ENCODE data around the gene DSG2.

DSG2 gene

GRCh38 chr18:31557446-31557845, 59.5 kb downstream of the DSG2 start:
- H3K4me3 ChIP-seq (ENCODE audit: low read depth, low read length): no peak overlapping the region
- in situ Hi-C loops (cut with HindIII; ENCODE audit: low sequenced_read_pairs): no loop called here
- TF ChIP-seq, protein P1, sequence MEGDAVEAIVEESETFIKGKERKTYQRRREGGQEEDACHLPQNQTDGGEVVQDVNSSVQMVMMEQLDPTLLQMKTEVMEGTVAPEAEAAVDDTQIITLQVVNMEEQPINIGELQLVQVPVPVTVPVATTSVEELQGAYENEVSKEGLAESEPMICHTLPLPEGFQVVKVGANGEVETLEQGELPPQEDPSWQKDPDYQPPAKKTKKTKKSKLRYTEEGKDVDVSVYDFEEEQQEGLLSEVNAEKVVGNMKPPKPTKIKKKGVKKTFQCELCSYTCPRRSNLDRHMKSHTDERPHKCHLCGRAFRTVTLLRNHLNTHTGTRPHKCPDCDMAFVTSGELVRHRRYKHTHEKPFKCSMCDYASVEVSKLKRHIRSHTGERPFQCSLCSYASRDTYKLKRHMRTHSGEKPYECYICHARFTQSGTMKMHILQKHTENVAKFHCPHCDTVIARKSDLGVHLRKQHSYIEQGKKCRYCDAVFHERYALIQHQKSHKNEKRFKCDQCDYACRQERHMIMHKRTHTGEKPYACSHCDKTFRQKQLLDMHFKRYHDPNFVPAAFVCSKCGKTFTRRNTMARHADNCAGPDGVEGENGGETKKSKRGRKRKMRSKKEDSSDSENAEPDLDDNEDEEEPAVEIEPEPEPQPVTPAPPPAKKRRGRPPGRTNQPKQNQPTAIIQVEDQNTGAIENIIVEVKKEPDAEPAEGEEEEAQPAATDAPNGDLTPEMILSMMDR (IDR thresholded peaks at IDR 0.05; ENCODE audit: low read depth, low read length): no peak
- no peak for DNase-seq (ENCODE audit: low read depth, low spot score)

- H3K4me3 ChIP-seq (ENCODE audit: low read depth, low read length): no peak overlapping the region
- DNase-seq (ENCODE audit: low read depth, low spot score): no peak
- in situ Hi-C loops (cut with HindIII; ENCODE audit: low sequenced_read_pairs): no loop called here
- TF ChIP-seq, protein P1 (IDR thresholded peaks at IDR 0.05; ENCODE audit: low read depth, low read length): no peak
These were observed 60.6 kb downstream of the DSG2 start for GRCh38 chr18:31558567-31558966.

DNA sequence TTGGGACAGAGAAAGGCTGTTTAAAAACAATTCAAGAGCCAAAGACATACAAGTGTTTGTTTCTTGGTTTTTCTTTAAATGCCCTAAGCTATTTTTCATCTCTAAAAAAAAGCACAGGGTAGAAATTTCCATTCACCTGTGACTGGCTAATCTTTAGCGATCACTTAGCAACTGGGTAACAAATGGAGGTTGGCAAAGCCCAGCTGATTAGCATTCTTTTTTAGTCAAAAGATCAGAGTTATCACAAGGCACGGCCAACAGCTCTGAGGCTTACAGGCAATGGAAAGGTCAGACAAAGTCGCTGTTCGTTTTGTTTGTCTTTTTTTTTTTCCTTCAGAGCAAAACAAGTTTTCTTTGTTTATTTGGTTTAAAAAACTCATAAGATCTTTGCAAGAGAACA, 64.7 kb downstream of the DSG2 start:
- TF ChIP-seq, protein P1 (IDR thresholded peaks at IDR 0.05; ENCODE audit: low read depth, low read length): no peak
- no peak for DNase-seq (ENCODE audit: low read depth, low spot score)
- in situ Hi-C loops (cut with HindIII; ENCODE audit: low sequenced_read_pairs): no loop called here
- no peak overlapping the region for H3K4me3 ChIP-seq (ENCODE audit: low read depth, low read length)

DNA sequence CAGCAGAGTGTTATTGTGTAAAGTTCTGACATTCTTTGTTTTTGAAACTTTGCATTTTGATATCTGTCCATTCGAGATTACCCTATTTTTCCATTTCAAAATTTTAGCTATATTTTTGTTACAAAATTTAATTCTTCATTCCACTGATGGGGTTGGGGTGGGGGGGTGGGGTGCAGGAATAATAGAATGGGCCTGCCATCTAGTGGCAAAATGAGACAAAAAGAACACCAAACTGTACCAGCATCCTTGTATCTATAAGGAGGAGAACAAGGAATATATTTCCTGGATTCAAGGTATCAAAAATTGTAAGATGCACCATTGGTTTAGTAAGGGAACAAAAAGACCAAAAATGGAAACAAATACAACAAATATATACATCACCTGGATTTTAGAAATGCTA, 65.8 kb downstream of the DSG2 start:
- TF ChIP-seq, protein P1 (IDR thresholded peaks at IDR 0.05; ENCODE audit: low read depth, low read length): no peak
- in situ Hi-C loops (cut with HindIII; ENCODE audit: low sequenced_read_pairs): no loop called here
- DNase-seq (ENCODE audit: low read depth, low spot score): no peak
- H3K4me3 ChIP-seq (ENCODE audit: low read depth, low read length): no peak overlapping the region

DNA sequence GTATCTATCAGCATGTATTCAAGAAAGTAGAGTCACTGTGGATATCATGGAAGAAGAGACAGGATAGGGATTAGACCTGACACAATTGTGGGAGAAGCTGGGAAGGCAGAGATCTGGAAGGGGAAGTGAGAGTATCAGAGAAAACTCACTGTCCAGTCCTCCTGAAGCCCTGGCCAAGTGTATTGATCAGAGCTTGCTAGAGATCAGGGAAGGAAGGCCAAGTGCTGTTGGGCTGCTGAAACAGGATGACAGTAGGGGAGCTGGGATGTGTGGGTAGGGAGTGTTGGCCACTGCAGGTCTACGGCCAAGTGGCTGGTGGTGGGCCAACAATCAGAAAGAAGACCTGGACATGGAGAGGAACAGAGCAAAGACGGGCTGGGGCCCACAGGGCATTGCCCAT, 67.4 kb downstream of the DSG2 start:
- no peak for DNase-seq (ENCODE audit: low read depth, low spot score)
- H3K4me3 ChIP-seq (ENCODE audit: low read depth, low read length): no peak overlapping the region
- TF ChIP-seq, protein P1 (IDR thresholded peaks at IDR 0.05; ENCODE audit: low read depth, low read length): no peak
- in situ Hi-C loops (cut with HindIII; ENCODE audit: low sequenced_read_pairs): no loop called here

DNA sequence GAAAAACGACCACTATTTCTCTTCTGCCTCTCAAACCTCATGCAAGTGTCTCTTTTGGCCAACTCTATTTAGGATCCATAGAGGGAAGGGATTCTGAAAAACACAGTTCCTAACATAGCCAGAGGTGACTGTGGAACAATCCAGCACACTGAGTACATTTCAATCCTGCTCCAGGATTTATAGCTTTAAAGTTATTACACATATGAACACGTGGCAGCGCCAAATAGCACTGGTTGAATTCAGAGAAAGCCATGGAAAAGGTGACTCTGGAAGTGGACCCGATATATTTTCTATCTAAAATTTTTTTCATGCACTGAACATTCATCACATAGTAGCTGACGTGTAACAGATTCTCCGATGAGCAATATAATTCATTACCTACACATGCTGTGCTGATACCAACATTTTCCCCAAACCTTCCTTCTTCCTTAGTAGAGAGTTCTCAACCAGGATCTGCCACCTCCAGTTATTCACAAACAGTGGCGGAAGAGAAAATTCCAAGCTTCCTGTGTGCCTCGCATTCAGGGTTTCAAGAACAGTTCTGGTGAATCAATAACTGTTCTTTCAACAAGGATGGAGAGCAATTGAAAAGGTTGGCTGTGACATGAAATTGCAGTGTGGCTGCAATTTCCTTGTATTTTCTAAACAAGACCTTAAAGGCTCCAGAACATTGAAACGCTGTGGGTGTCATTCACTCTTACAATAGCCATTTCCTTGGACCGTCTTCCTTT, 68.0 kb downstream of the DSG2 start:
- H3K4me3 ChIP-seq (ENCODE audit: low read depth, low read length): no peak overlapping the region
- no peak for DNase-seq (ENCODE audit: low read depth, low spot score)
- TF ChIP-seq, protein P1 (IDR thresholded peaks at IDR 0.05; ENCODE audit: low read depth, low read length): no peak
- in situ Hi-C loops (cut with HindIII; ENCODE audit: low sequenced_read_pairs): no loop called here

All from astrocyte of the spinal cord (primary cell).